Transverse colon (tissue), 4 donors: ENCODE data around the gene SREK1. TPM values are rescaled to one million over a fixed set of nuclear protein-coding genes. Genes with fewer than 3 reads are reported as not detected.

ENCODE experiments used
- DNase-seq: peaks from one replicate; pipeline ENCODE4 v3.0.0-alpha.2; 2019
- H3K27ac ChIP-seq, 4 donors: fragments of 200-600 bp; sonication (generic); 2 replicates each; pipeline ENCODE4 v1.5.1; 2016 to 2018; ENCODE audit warnings: inconsistent platforms in 4 of 4
- H3K27me3 ChIP-seq: fragments of 200-600 bp; sonication (generic); 2 replicates; pipeline ENCODE4 v1.5.1; 2017; ENCODE audit warnings: inconsistent platforms
- H3K36me3 ChIP-seq, 4 donors: fragments of 200-600 bp; sonication (generic); 2 replicates each; pipeline ENCODE4 v1.5.1; 2017 to 2019; ENCODE audit warnings: inconsistent platforms in 4 of 4
- H3K4me1 ChIP-seq, 4 donors: fragments of 200-600 bp; sonication (generic); 2 replicates each; pipeline ENCODE4 v1.5.1; 2017 to 2020; ENCODE audit warnings: inconsistent platforms in 4 of 4
- H3K4me3 ChIP-seq, 4 donors: fragments of 200-600 bp; sonication (generic); 1 replicate in 1 of 4; 2 replicates in 3 of 4; pipeline versions ENCODE4 v1.5.1 to v1.6.1; 2017 to 2019; ENCODE audit warnings: inconsistent platforms in 4 of 4
- H3K9me3 ChIP-seq, 2 donors: fragments of 200-600 bp; sonication (generic); 2 replicates each; pipeline ENCODE4 v1.5.1; 2017 to 2019; ENCODE audit warnings: inconsistent platforms in 2 of 2
- EP300 ChIP-seq: sonication (generic); formaldehyde crosslinking; IDR thresholded peaks from one replicate; pipeline ENCODE4 v1.6.1; 2017; ENCODE audit warnings: antibody characterized with exemption, low read depth
- POLR2A ChIP-seq: fragments of 450-650 bp; IDR thresholded peaks from one replicate; pipeline ENCODE4 v1.6.1; 2016; ENCODE audit warnings: antibody characterized with exemption, mild to moderate bottlenecking, moderate library complexity
- POLR2AphosphoS5 ChIP-seq, 3 donors: sonication (generic); formaldehyde crosslinking; IDR thresholded peaks; one replicate each; pipeline ENCODE4 v1.6.1; 2016; ENCODE audit warnings: antibody characterized with exemption in 3 of 3
- WGBS, 2 donors: methylation state at CpG; one replicate each; pipeline ENCODE4 v1.1.5; 2018; ENCODE audit warnings: low coverage in 1 of 2; 5-methylcytosine and 5-hydroxymethylcytosine counted together
- in situ Hi-C, 4 donors: fragments of 200-750 bp; cut with MboI; loops; one replicate each; pipeline versions ENCODE4 v1.15.0 to v1.15.1; 2017; ENCODE audit warnings: low sequenced_read_pairs in 3 of 4, low pct_ligation_motif_present in 1 of 4, low pct_unique_long_range_greater_than_20kb in 1 of 4
- intact Hi-C: fragments of 100-400 bp; cut with DNase I; formaldehyde crosslinking; loops from one replicate; pipeline ENCODE4 v1.15.1; 2023; ENCODE audit warnings: low total_unique reads
- total RNA-seq, 4 donors: library from RNA; depleted of rRNA; stranded (reverse); fragments of >200 nt; gene quantifications; one replicate each; pipeline ENCODE4 v1.1.0, GENCODE V29; 2016
- TF ChIP-seq, protein P1 (sequence below), 5 experiments: fragments of 200-600 bp in 3 of 5; fragments of 450-650 bp in 2 of 5; sonication (generic) in 3 of 5; IDR thresholded peaks; 1 replicate in 2 of 5; 2 replicates in 3 of 5; pipeline ENCODE4 v1.5.1; 2016 to 2017; ENCODE audit warnings: antibody characterized with exemption in 5 of 5, inconsistent platforms in 3 of 5, mild to moderate bottlenecking in 2 of 5, moderate library complexity in 1 of 5

SREK1 gene
- total RNA-seq, 4 donors from 2014 or later = 81.6 to 152 (median 129) TPM

DNA sequence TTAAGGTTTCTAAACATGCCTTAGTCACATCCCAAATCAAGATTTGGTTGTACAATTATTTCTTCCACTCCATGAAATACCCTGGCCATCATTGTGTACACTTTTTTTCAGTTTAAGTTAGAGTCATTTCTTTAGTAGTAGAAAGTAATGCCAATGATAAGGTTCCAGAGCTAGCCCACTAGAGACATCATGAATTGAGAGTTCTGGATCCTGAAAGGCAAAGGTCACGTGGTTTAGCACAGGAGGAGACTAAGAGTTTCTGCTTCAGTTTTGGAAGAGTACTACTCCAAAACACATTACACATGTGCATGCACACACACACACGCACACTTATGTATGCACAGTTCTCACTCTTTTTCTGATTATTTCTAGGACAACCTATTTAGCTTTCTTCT is 4.8 kb upstream of the SREK1 start:
- no peak for DNase-seq
- H3K4me1 ChIP-seq = peaks cover 5 to 14% (median 5%) of the 10 kb centered on the region in 4 donors
- H3K36me3 ChIP-seq = no peaks in the 10 kb centered on the region
- no peak overlapping the region for H3K27ac ChIP-seq
- WGBS, 2 donors = 82 to 94% methylated on average over 2 of the region's 2 CpGs
- H3K9me3 ChIP-seq = no peaks in the 10 kb centered on the region
- intact Hi-C loops (no loop called here), in situ Hi-C loops (loop anchor here in 1 of 4 donors (25.0 kb wide), 1 partner anchor 402 kb away; no protein-coding TSS in a partner anchor)
- H3K27me3 ChIP-seq = no peaks in the 10 kb centered on the region
- TF ChIP-seq EP300 (no peak), POLR2AphosphoS5 (IDR thresholded peaks at IDR 0.05) (no peak), POLR2A (no peak)
- TF ChIP-seq, protein P1, sequence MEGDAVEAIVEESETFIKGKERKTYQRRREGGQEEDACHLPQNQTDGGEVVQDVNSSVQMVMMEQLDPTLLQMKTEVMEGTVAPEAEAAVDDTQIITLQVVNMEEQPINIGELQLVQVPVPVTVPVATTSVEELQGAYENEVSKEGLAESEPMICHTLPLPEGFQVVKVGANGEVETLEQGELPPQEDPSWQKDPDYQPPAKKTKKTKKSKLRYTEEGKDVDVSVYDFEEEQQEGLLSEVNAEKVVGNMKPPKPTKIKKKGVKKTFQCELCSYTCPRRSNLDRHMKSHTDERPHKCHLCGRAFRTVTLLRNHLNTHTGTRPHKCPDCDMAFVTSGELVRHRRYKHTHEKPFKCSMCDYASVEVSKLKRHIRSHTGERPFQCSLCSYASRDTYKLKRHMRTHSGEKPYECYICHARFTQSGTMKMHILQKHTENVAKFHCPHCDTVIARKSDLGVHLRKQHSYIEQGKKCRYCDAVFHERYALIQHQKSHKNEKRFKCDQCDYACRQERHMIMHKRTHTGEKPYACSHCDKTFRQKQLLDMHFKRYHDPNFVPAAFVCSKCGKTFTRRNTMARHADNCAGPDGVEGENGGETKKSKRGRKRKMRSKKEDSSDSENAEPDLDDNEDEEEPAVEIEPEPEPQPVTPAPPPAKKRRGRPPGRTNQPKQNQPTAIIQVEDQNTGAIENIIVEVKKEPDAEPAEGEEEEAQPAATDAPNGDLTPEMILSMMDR (IDR thresholded peaks at IDR 0.05) = no peak
- H3K4me3 ChIP-seq = no peak overlapping the region

DNA sequence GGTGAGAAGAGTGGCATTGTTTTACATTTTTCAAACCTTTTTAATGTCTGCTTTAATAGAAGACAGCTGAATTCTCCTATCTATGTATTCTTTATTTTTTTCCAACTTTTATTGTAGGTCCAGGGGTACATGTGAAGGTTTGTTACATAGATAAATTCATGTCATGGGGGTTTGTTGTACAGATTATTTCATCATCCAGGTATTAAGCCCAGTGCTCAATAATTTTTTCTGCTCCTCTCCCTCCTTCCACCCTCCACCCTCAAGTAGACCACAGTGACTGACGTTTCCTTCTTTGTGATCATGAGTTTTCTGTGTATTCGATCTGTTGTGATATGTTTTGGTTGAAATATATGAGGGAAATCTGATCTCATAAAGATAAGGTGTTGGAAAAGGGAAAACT is 1.7 kb upstream of the SREK1 start:
- WGBS, 2 donors = 65% methylated on average over 2 of the region's 2 CpGs; no CpG with 5 or more reads in 1 of the 2 donors
- H3K27ac ChIP-seq = no peak overlapping the region
- no peaks in the 10 kb centered on the region for H3K27me3 ChIP-seq
- H3K4me3 ChIP-seq = no peak overlapping the region
- TF ChIP-seq EP300 = no peak
- no peak for TF ChIP-seq POLR2A
- TF ChIP-seq, protein P1 (IDR thresholded peaks at IDR 0.05) = no peak
- no peak for TF ChIP-seq POLR2AphosphoS5 (IDR thresholded peaks at IDR 0.05)
- no peak for DNase-seq
- peaks cover 17 to 27% (median 23%) of the 10 kb centered on the region in 4 donors for H3K4me1 ChIP-seq
- in situ Hi-C loops (loop anchor here in 2 of 4 donors (10.0 to 25.0 kb wide), 2 partner anchors 218 to 405 kb away; partner anchors contain the start of gene ERBIN (in 2 of the 2)), intact Hi-C loops (loop anchor here (10.0 kb wide), 1 partner anchor 218 kb away; the partner anchor contains the start of gene ERBIN)
- H3K36me3 ChIP-seq = no peaks in the 10 kb centered on the region
- no peaks in the 10 kb centered on the region for H3K9me3 ChIP-seq

DNA sequence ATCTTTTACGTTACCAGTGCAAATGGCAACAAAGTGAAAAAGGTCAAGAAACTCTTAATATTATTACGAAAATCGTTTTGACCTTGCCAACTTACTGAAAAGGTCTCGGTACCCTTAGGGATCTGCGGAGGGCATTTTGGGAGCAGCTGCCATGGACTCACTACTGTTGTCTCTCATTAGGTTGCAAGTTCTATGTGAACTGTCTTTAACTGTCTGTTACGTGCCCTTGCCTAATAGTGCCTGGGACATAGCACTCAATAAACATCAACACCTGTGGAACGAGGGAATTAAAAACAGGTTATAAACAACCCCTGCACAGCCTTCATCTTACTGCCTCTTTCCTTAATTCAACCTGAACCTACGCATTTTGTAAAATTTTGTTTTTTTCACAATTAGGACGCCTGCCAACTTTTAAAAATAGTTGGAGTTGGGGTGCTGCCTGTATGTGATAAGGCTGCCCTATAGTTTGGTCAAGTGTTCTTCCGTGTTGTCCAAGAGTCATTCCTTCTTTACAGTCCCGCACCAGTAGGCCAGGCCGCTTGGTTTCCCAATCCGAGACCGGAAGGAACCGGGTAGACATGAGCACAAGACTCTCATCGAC is 527 bp upstream of the SREK1 start:
- Histone ChIP-seq H3K27me3 (no peaks in the 10 kb centered on the region), H3K4me1 (peaks cover 17 to 35% (median 28%) of the 10 kb centered on the region in 4 donors), H3K4me3 (peak overlapping the region; percentile 63 to 84 (median 74)), H3K9me3 (no peaks in the 10 kb centered on the region), H3K36me3 (no peaks in the 10 kb centered on the region), H3K27ac (peak overlapping the region; percentile 97 to 99 (median 99))
- intact Hi-C loops (loop anchor here (10.0 kb wide), 1 partner anchor 219 kb away; the partner anchor contains the start of gene ERBIN), in situ Hi-C loops (loop anchor here in 2 of 4 donors (10.0 to 25.0 kb wide), 2 partner anchors 219 to 406 kb away; partner anchors contain the start of gene ERBIN (in 2 of the 2))
- 27 to 39% methylated on average over 10 to 16 of the region's 16 CpGs for WGBS, 2 donors
- no peak for DNase-seq
- TF ChIP-seq EP300 (no peak), POLR2A (no peak), POLR2AphosphoS5 (IDR thresholded peaks at IDR 0.05) (no peak)
- TF ChIP-seq, protein P1 (IDR thresholded peaks at IDR 0.05) = no peak

DNA sequence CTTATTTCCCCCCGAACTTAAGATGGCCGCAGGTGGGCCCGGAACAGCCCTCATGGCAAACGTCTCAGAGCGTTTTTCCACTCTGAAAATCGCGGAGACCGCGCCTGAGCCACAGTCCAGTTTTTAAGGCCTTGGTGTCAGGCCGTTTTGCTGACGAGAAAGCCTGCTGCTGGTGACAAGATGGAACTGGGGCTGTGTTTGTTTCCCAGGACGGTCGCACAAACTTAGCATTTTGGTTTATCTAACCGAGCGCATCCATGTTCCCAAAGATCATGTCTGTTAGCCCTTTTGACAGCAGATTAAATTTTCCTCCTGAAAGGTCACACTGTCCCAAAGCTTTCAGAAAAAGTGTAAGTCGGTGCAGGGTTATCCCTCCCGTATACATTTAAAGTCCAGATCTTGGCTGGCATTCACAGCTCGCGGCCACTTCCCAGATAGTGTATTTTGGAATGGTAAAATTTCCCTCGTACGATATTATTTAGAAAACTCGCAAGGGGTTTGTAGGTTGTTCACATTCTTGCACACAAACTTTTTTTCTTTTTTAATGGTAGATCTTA is 812 bp downstream of the SREK1 start:
- no peaks in the 10 kb centered on the region for H3K9me3 ChIP-seq
- in situ Hi-C loops = loop anchor here in 2 of 4 donors (10.0 to 25.0 kb wide), 2 partner anchors 220 to 408 kb away; partner anchors contain the start of gene ERBIN (in 2 of the 2)
- intact Hi-C loops = loop anchor here (10.0 kb wide), 1 partner anchor 220 kb away; the partner anchor contains the start of gene ERBIN

More for the DNA sequence above, 812 bp downstream of the SREK1 start:
- DNase-seq = no peak
- 0% methylated on average over 5 to 22 of the region's 22 CpGs for WGBS, 2 donors
- Histone ChIP-seq H3K4me3 (peak overlapping the region; percentile 63 to 84 (median 74)), H3K27ac (peak overlapping the region; percentile 97 to 99 (median 99)), H3K27me3 (no peaks in the 10 kb centered on the region), H3K4me1 (peaks cover 17 to 36% (median 30%) of the 10 kb centered on the region in 4 donors), H3K36me3 (no peaks in the 10 kb centered on the region)
- TF ChIP-seq EP300 = no peak
- TF ChIP-seq, protein P1 (IDR thresholded peaks at IDR 0.05) = no peak
- no peak for TF ChIP-seq POLR2AphosphoS5 (IDR thresholded peaks at IDR 0.05)
- no peak for TF ChIP-seq POLR2A
